ENCODE results near the gene MYO10.

DNA sequence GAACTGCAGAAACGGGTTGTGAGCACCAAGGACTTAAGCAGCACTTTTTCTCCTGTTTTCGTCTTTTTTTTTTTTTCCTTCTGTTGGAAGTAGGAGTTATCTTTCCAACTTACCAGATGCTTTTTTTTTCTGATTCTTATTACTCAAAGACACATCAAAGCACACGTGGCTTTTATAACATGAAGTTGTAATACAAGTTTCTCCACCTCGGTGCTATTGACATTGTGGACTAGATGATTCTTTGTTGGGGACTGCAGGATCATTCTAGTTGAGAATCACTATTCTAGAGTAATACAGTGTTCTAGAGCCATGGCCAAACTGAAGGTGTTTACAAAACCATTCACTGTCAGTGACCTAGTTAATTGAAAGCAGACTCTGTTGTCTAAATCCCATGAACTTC is 51.5 kb downstream of the MYO10 start:
- TF ChIP-seq, protein P1, sequence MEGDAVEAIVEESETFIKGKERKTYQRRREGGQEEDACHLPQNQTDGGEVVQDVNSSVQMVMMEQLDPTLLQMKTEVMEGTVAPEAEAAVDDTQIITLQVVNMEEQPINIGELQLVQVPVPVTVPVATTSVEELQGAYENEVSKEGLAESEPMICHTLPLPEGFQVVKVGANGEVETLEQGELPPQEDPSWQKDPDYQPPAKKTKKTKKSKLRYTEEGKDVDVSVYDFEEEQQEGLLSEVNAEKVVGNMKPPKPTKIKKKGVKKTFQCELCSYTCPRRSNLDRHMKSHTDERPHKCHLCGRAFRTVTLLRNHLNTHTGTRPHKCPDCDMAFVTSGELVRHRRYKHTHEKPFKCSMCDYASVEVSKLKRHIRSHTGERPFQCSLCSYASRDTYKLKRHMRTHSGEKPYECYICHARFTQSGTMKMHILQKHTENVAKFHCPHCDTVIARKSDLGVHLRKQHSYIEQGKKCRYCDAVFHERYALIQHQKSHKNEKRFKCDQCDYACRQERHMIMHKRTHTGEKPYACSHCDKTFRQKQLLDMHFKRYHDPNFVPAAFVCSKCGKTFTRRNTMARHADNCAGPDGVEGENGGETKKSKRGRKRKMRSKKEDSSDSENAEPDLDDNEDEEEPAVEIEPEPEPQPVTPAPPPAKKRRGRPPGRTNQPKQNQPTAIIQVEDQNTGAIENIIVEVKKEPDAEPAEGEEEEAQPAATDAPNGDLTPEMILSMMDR (IDR thresholded peaks at IDR 0.05): no peak
- TF ChIP-seq POLR2A (IDR thresholded peaks at IDR 0.05) (no peak), EP300 (IDR thresholded peaks at IDR 0.05) (no peak)

Measured in tibial nerve (tissue), 4 donors.